ENCODE measurements around the gene TNFRSF14.

The TNFRSF14 gene

DNA sequence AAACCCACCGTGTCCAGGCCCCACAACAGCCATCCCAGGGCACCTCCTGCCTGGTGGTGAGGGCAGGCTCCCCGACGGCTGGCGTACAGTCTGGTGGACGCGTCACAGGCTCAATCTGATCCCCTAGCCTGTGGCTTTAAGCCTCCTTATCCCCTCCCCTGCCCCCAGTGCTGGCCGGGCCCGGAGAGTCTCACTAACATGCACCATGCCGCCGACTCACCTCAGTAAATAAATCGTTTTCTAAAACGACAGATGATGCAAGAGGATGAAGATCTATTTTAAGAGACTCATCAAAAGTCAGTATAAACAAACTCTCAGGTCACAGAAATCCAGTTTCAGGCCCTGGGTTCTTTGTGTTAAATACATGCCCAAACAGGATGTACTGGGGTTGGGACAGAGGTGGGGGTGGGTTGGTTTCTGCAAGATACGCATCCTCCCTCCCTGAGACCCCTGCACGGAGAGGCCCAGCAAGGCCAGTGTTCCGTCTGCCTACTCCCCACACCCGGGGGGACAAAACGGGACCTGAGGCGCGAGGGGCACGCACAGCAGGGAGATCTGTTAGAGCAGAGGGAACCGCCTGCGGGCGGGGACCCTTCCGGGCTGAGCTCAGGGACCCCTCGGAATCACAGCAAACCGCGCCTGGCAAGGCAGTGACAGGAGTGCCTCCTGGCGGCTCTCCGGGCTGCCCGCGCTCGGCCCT, 32.8 kb upstream of the TNFRSF14 start:
- no peak for DNase-seq (ENCODE audit: low read depth)

DNA sequence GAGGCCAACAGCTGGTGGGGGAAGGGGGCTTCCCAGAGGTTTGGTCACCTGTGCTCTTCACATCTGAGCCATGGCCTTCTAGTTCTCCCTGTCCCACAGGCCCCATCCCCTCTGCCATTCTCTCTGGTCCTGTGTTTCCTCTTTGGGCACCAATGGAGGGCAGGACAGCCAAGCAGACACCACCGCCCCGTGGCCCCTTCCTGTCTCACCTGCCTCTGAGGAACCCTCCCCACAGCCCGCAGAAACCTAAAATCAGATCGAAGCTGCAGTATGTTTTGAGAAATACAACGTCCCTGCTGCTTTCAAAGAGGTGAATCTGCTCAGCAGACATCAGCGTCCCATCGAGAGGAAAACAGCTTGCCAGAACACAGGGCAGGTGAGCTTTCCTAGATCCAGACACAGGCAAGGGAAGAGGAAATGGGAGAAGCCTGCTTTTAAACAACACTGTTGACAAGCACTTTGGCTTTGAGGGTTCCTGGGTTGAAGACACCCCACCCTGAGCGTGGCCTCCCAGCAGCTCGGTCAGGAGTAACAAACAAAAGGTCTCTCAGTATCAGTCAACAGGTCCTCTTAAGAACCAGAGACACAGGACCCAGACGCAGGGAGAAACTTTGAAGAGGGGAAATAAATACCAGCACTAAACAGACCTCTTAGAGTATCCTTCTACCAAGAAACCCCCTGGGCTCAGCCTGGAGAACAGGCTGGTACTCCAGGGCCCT, 32.1 kb upstream of the TNFRSF14 start:
- DNase-seq (ENCODE audit: low read depth) = peak; percentile 39

DNA sequence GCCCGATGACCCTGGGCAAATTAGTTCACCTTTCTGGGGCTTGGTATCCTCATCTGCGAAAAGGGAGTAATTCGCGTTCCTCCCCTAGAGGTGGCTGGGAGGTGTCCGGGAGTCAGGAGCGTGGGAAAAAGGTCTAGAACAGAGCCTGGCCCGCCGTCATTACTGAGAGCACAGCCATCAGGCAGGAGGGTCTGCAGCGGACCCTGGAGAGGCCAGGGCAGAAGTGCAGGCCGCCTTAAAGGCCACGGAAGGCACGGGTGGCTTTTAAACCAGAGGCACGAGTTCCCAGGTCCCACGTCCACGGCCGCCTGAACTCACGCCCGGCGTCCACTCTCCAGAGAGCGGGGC, 30.6 kb upstream of the TNFRSF14 start:
- no peak for DNase-seq (ENCODE audit: low read depth)

DNA sequence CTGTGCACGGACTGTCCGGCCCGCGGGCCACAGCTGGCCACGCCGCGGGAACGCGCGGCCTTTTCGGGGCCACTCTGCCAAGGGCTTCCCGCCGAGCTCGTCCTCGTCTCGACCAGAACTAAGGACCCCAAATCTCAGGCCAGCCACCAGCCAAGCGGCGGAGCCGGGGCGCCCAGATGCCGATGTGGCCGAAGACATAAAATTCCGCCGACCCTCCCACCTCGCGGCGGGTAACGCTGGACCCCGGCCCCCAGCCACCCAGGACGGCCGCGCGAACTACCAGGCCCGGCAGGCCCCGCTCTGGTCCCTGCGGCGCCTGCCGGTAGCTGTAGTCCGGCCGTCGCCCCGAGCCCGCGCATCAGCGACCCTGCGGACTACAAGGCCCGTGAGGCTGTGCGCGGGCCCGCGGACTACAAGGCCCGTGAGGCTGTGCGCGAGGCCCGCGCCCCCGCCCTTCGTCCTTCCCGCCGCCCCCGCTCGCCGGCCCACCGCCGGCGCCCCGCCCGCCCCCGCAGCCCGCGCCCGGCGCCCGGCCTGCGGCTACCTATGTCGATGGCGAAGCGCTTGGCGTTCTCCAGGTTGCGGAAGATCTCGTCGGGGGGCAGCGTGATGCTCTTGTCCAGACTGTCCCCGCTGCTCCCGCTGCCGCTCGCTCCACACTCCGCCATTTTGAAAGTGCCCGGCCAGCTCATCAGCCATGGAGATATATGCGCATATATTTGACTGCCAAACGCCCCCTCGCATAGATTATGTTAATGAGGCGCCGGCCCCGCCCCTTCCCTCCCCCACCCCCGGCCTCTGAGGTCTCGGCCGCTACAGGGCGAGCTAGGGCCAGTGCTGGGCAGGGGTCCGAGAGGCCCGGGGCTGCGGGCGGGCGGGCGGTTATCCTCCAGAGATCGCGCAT, 30.0 kb upstream of the TNFRSF14 start, which contains the start of gene PANK4:
Gene PANK4 (minus strand): TSS at position 677 of the 904 bp plus-strand sequence. CDS start 9 bp downstream, at position 668.
- DNase-seq (ENCODE audit: low read depth) = peak; percentile 83

DNA sequence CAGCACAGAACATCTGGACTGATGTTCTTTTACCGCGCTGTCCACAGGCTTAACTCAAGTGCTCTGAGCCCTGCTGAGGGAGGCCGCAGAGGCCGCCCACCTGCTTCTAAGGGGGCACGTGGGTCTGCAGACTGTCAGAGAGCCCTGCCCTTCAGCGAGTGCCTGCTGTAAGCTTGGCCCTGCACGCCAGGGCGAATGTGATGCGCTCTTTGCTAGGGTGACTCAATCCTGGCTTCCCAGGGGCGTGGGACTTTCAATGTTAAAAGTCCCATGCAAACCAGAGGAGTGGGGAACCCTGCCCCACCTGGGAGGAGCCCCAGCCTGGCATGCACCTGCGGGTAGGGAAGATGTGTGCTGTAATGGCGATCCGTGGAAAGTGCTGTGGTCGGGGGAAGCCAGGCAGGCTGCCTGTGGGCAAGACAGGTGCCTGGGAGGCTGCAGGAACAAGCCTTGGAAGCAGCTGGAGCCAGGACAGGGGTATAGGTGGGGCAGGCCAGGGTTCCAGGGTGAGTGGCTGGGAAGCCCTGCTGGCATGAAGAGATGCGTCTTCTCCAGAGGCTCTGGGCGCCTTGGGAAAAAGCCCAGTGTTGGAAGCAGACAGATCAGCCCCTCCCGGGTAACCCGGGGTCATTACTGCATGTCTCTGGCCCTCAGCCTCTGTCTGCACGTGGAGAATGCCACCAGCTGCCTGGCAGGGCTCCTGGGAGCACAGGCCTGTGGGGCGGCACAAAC, 29.2 kb upstream of the TNFRSF14 start:
- no peak for DNase-seq (ENCODE audit: low read depth)

DNA sequence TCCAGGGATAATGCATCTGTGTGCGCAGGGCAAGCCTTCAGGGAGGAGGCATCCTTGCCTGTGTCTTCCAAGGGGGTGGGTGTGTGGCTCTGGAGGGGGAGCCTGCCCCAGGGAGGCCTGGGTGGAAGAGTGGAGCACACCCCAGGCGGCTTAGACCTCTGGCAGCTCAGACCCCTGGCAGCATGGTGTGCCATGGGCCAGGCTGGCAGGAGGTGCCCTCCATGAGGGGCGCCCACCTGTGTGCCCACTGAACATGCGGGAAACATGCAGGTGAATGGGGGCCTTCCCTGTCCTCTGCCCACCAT, 28.7 kb upstream of the TNFRSF14 start:
- DNase-seq (ENCODE audit: low read depth) = no peak

DNA sequence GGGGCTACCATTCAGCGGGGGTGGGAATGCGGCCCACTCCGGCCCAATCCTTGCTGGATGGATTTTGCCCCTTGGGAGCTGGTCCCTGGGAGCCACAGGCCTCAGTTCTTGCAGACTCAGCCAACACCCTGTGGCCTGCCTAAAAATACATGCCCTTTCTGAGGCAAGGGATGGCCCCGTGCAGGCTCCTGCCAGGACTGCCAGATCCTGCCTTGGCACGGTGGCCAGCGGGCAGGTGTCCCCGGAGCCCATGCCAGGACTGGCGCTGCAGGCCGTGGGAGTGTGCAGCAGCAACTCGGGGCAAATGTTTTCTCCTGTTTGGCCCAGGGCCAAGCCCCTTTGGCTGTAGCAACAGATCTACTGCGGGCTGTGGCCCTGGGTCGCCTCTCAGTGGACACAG, 28.2 kb upstream of the TNFRSF14 start:
- DNase-seq (ENCODE audit: low read depth) = no peak

DNA sequence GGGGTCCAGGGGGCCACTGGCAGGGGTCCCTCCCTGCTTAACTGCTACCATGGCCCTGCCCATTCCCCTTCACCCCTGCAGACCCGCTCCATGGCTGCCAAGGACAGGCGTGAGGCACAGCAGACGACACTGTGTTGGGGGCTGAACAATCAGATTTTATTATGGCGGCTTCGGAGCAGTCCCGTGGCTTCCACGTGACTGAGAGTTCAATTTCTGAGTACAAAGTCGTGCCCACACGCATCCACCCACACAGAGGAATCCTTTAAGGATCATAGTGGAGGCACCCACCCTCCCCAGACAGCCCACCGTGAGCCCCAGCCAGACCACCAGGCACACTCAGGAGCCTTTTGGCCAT, 27.6 kb upstream of the TNFRSF14 start:
- DNase-seq (ENCODE audit: low read depth) = no peak

DNA sequence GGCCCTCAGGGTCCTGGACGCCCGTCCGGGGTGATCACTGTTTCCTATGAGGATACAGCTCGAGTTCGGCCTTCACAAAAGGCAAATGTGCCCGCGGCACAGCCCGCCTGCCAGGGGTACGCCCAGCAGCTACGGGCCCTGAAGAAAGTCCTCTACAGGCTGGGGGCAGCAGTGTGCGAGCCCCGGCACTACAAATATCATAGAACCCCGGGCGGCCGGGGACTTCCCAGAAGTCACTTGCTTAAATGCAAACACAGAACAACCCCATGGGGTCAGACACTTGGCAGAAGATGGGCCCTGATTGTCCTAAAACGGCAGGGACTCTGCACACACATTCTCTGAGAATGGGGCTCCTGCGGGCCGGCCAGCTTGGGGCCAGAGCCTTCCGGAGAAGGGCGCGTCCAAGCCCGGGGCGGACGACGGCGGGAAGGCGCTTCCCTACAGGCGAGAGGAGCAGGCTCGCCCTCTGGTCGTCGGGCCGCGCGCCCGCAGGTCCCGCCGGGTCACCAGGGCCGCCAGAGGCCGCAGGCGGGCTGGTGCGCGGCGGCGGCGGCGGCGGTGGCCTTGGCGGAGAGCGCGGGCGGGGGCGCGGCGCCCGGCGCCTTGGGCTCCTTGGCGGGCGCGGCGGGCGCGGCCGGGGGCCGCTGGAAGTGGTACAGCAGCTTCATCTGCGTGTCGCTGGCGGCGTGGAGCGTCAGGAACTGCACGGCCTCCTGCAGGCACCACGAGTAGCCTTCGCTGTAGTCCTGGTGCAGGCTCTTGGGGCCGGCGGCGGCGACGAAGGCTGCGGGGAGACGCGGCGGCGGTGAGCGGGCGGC, 27.0 kb upstream of the TNFRSF14 start:
- DNase-seq (ENCODE audit: low read depth) = no peak

DNA sequence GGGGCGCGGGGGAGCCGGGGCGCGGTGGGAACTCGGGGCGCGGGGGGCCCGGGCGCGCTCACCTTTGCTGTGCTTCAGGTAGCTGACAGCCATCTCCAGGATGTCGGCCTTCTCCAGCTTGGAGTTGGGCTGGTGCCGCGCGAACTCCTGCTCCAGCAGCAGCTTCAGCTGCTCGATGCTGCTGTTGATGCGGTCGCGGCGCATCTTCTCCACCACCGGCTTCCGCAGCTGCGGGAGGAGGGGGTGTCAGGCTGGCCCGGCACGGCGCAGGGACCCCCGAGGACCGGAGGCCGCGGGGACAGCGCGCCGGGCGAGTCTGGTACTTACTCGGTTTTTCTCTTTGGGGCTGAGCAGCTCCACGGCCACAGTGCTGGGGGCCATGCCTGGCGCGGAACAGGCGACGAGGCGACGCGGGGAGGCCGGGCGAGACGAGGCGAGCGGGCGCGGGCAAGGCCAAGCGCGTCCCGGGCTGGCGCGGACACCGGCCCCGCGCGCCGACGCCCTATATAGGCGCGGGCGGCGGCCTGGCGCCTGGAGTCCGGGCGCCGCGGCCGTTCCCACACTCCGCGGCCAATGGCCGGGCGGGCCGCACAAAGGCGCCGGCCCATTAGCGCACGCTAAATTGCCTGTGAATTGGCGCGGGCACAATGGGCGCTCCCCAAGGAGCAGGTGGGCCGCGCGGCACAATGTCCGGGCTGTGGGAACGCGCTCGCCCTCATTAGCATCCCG, 26.2 kb upstream of the TNFRSF14 start, which contains the start of gene HES5:
Gene HES5 (minus strand): TSS at position 480 of the 729 bp plus-strand sequence. CDS start 99 bp downstream, at position 381.
- no peak for DNase-seq (ENCODE audit: low read depth)

DNA sequence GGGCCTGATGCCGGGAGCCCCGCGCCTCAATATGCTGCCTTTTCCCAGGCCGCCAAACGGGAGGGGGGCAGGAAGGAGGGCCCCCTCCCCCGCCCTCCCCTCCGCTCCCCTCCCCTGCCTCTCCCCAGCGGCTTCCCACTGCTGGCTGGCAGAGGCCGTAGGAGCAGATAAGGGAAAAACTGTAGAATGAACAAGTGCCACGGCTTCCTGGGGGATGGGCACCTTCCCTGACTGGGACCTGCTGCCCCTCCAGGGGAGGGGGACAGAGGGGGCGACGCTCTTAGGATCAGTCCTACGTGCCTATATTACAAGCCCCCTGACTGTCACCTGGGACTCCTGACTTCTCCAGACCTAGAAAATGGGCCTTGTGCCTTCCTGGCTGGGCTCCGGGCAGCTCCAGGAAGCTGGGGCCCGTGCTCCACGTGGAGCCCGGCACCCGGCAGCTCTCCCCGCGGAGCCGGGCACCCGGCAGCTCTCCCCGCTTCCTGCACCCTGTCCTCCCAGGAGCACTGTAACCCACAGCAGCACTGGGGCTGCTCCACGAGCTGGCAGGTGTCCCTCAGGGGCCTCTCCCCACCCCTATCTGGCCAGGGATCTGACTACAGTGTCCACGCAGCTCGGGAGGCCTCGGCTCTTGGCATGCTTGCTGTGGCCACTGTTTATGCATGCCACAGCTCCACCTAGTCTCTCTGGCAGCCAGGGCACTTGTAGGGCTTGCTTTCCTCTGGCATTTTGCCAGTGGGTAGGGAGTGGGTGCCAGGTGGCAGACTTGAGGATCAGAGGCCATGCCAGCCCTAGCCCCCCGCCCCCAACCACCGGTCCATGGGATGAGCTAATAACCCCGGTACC, 25.4 kb upstream of the TNFRSF14 start:
- DNase-seq (ENCODE audit: low read depth) = no peak

DNA sequence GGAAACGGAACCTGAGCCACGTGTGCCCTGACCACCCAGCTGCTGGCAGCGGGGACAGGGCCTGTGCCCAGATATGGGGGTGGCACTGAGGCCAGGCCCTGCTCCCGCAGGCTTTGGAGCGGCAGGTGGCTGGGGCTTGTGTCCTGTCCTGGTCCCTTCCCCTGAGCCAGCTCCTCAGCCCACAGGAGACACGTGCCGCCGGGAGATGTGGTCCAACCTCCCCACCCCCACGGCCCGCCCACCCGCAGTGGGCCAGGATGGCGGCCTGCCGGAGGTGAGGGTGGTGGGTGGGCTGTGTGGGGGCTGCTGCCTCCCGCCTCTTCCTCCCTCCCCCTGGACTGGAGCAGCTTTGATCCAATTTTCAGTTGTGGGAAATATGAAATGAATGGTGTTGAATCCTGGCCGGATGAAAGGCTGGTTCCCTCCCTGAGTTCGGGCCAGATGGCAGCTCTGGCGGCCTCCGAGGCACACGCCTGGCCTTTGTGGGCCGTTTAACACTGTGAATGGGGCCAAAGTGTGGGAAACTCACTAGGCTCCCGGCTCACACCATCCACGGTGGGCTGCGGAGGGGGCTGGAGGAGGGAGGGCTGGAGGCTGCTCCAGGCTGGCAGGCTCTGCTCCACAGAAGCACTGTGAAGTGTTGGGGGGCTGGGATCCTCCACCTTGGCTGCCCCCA, 23.5 kb upstream of the TNFRSF14 start:
- no peak for DNase-seq (ENCODE audit: low read depth)

DNA sequence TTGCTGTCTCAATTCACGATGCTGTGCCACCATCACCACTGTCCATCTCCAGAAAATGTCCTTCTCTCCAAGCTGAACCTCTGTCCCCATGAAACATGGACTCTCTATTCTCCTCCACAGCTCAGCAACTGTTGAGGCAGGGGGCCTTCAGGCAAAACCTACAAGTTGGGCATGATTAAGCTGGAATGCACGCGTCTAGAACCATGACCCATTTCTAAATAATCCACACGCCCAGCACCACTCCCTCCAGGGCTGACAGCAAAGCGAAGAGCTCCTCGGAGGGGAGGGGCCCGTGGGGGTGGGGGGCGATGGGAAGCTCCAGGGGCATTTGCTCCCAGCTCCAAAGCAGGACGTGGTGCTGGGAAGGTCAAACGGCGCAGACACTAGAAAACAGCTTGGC, 22.8 kb upstream of the TNFRSF14 start:
- no peak for DNase-seq (ENCODE audit: low read depth)

DNA sequence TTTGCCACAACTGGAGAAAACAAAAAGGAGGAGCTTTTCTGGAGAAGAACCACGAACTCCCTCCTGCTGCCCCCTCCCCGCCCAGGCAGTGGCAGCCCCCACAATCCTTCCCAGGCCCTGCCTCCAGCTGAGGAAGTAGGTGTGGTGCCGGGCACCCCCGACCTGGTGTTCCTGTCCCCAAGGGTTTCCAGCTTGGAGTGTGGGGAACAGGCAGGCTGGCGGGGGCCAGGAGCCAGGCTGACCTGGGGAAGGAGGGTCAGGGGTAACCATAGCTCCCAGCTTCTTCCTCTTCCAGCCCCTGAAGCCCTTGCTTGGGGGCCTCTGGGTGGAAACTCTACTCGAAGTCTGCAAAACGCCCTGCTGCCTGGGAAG, 21.9 kb upstream of the TNFRSF14 start:
- DNase-seq (ENCODE audit: low read depth) = no peak

DNA sequence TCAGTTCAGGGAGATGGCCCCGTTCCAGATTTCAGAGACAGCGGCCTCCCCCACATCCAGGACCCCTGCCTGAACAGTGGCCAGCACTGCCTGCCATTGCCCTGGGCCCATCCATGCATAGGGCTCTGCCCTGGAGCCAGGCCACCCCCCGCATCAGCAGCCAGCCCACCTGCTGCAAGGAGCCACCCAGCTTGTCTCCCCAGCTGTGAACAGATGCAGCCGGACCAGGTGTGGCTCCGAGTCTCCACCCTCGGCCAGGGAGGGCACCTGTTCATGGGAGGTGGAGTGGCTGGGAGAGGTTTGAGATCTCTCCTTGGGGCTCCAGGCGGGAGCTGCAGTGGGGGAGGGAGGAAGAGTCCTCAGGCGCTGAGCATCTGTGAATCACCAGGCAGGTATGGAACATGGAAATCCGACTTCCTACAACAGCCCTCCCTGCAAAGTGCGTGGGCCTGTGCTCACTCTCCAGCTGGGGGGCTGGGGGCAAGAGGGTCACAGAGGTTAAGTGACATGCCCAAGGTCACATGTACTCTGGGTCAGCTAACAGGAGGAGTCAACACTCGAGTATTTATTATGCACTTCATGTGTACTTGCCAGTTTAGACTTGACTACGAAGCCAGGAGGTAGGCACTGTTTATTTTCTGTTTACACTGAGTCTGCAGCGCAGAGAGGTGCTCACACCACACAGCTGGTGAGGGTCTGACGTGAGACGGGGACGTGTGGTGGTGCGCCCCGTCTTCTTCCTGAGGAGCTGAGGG, 21.3 kb upstream of the TNFRSF14 start:
- DNase-seq (ENCODE audit: low read depth) = no peak

DNA sequence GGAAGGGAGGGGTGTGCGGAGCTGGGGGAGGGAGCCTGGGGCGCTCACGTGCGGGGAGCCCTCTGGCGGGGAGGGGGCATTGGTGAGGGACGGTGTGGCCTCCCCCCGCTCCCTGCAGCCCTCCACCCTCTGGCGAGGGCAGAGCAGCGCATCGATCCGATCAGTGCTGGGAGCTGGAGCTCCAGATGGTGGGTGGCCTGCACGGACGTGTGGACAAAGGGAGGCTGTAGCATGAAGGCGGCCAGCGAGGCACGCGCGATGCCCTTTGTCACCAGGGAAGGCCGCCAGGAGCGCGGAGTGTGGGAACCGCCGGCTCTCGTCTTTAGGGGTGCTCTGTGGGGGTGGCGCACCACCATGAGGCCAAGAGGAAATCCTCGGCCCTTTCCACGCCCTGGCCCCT, 20.7 kb upstream of the TNFRSF14 start:
- DNase-seq (ENCODE audit: low read depth) = no peak

DNA sequence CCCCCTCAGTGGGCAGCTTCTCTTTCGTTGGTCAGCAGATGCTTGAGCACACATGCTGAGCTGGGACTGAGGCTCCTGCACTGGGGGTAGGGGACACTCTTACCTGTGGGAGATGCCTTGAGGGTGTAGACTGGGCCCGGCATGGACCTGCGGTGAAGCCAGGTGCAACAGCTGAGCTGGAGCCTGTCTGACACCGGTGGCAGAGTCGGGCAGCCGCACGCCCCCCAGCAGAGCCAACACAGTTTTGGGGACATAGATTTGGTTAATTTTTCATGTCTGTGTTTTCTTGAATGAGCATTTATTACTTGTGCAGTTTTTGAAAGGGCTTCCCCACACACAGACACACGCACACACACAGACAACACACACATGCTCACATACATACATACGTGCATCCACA, 20.2 kb upstream of the TNFRSF14 start:
- DNase-seq (ENCODE audit: low read depth) = no peak

DNA sequence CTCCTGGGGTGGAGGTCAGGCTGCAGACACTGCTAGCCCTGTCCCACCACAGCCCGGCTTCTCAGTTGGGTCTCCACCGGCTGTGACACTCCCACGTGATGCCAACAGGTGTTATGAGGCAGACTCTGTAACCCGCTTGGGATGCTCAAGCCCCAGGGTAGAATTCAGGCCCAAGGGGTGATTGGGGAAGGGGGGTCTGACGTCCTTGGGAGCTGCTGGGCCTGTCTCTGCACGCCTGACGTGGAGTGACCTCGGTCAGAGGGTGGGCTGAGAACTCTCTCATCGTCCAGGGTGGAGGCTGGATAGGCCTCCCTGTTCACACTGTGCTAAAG, 18.4 kb upstream of the TNFRSF14 start:
- no peak for DNase-seq (ENCODE audit: low read depth)

DNA sequence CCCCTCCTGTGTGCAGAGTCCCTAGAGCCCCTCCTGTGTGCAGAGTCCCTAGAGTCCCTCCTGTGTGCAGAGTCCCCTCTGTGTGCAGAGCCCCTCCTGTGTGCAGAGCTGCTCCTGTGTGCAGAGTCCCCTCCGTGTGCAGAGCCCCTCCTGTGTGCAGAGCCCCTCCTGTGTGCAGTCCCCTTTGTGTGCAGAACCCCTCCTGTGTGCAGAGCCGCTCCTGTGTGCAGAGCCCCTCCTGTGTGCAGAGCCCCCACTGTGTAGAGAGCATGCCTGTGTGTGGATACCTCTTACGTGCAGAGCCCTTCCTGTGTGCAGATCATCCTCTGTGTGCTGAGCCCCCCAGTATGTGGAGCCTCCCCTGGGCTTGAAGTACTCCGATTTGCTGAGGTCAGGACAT, 17.8 kb upstream of the TNFRSF14 start:
- DNase-seq (ENCODE audit: low read depth) = no peak
